OCI-LY1 (cell line): ENCODE data around the gene ST6GAL1.
A peak's percentile ranks its signal among the peaks of the same experiment; 100 is the strongest.
"Not testable (repeated sequence)": the region's sequence is repeated elsewhere in the genome, so short reads cannot be mapped to it uniquely, and the experiment has no call there.

ENCODE experiments used
- H2AFZ ChIP-seq: fragments of 200-600 bp; sonication (generic), shearing (Covaris generic); 2 replicates; pipeline ENCODE4 v1.6.0; 2014; ENCODE audit warnings: antibody characterized with exemption, mild to moderate bottlenecking, low read length
- H3F3A ChIP-seq: fragments of 200-600 bp; sonication (generic), shearing (Covaris generic); 2 replicates; pipeline ENCODE4 v1.6.0; 2014; ENCODE audit warnings: mild to moderate bottlenecking, antibody characterized with exemption, low read length, moderate library complexity; ENCODE audit not compliant: insufficient read depth
- H3K27ac ChIP-seq: fragments of 200-600 bp; sonication (generic); 2 replicates; pipeline ENCODE4 v1.5.1; 2014; ENCODE audit warnings: low read length, mixed run types, mild to moderate bottlenecking, low read depth; ENCODE audit not compliant: poor library complexity, severe bottlenecking
- H3K27me3 ChIP-seq: fragments of 200-600 bp; sonication (generic); 2 replicates; pipeline ENCODE4 v1.6.0; 2014; ENCODE audit warnings: antibody characterized with exemption, mild to moderate bottlenecking, low read length, moderate library complexity; ENCODE audit not compliant: insufficient read depth
- H3K36me3 ChIP-seq: fragments of 200-600 bp; sonication (generic); 2 replicates; pipeline ENCODE4 v1.6.1; 2014; ENCODE audit warnings: mild to moderate bottlenecking, antibody characterized with exemption, low read length, moderate library complexity, mixed read lengths; ENCODE audit not compliant: insufficient read depth
- H3K4me1 ChIP-seq: fragments of 200-600 bp; sonication (generic); 2 replicates; pipeline ENCODE4 v1.5.1; 2014; ENCODE audit warnings: mild to moderate bottlenecking, low read length, moderate library complexity; ENCODE audit not compliant: insufficient read depth, severe bottlenecking
- H3K4me2 ChIP-seq: fragments of 200-600 bp; sonication (generic), shearing (Covaris generic); 2 replicates; pipeline ENCODE4 v1.6.1; 2014; ENCODE audit warnings: low read length
- H3K4me3 ChIP-seq: fragments of 200-600 bp; sonication (generic); 2 replicates; pipeline ENCODE4 v1.5.1; 2014; ENCODE audit warnings: low read length, low read depth, mild to moderate bottlenecking, mixed read lengths; ENCODE audit not compliant: poor library complexity, severe bottlenecking
- H3K79me2 ChIP-seq: fragments of 200-600 bp; shearing (Covaris generic); 2 replicates; pipeline ENCODE4 v1.6.1; 2016; ENCODE audit warnings: mixed run types, low read length, mixed read lengths; ENCODE audit not compliant: insufficient read depth
- H3K9ac ChIP-seq: fragments of 200-600 bp; sonication (generic), shearing (Covaris generic); 2 replicates; pipeline ENCODE4 v1.6.1; 2014; ENCODE audit warnings: mild to moderate bottlenecking, low read length, mixed read lengths
- H3K9me2 ChIP-seq: fragments of 200-600 bp; sonication (generic), shearing (Covaris generic); 2 replicates; pipeline ENCODE4 v1.6.1; 2014; ENCODE audit warnings: low read depth, mild to moderate bottlenecking, low read length, mixed read lengths
- H3K9me3 ChIP-seq: fragments of 200-600 bp; shearing (Covaris generic); 2 replicates; pipeline ENCODE4 v1.6.1; 2014; ENCODE audit warnings: low read length, mixed read lengths
- H4K20me1 ChIP-seq: fragments of 200-600 bp; sonication (generic), shearing (Covaris generic); 2 replicates; pipeline ENCODE4 v1.6.0; 2016; ENCODE audit warnings: mild to moderate bottlenecking, low read length; ENCODE audit not compliant: insufficient read depth
- EZH2 ChIP-seq: fragments of 200-600 bp; sonication (generic), shearing (Covaris generic); IDR thresholded peaks from 2 replicates; pipeline ENCODE4 v1.8.0; 2017; ENCODE audit warnings: borderline replicate concordance, mixed run types, mild to moderate bottlenecking, antibody characterized with exemption, low read length, moderate library complexity, mixed read lengths
- TF ChIP-seq, protein P1 (sequence below): fragments of 200-600 bp; sonication (generic), shearing (Covaris generic); IDR thresholded peaks from 2 replicates; pipeline ENCODE4 v1.5.1; 2017; ENCODE audit warnings: mild to moderate bottlenecking, antibody characterized with exemption, low read length, moderate library complexity, mixed read lengths

The ST6GAL1 gene

DNA sequence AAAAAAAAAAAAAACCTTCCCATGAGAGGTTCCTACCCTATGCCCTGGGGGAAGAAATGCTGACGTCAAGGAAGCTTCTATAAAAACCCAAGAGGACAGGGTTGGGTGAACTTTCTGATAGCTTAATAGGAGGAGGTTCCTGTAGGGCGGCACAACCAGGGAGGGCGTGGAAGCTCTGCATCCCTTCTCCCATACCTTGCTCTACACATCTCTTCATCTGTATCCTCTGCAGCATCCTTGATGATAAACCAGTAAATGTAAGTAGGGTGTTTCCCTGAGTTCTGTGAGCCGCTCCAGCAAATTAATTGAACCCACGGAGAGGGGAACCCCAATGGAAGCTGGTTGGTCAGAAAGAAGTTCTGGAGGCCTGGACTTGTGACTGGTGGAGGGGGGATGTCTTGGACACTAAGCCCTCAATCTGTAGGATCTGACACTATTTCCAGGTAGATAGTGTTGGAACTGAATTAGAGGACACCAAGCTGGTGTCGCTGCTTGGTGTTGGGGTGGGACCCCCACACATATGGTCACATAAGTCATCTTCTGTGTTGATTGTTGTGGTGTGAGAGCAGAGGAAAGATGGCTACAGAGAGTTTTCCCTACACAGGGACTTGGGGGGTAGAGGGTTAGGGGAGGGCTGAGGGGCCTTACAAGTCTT lies 91.5 kb downstream of the ST6GAL1 start:
- Histone ChIP-seq H3F3A (0 out of 2 replicates have a peak, but pooled peaks cover 17% of the 10 kb centered on the region), H2AFZ (no peak overlapping the region), H3K4me1 (peaks cover 95% of the 10 kb centered on the region), H3K9me3 (no peaks in the 10 kb centered on the region), H3K4me2 (peak overlapping the region; percentile 91), H3K9me2 (no peaks in the 10 kb centered on the region), H3K4me3 (peak overlapping the region; percentile 75), H3K27me3 (no peaks in the 10 kb centered on the region), H3K9ac (peak overlapping the region; percentile 89), H3K27ac (peak overlapping the region; percentile 96), H4K20me1 (no peaks in the 10 kb centered on the region), H3K79me2 (peaks cover 27% of the 10 kb centered on the region), H3K36me3 (peaks cover 26% of the 10 kb centered on the region)
- no peak for TF ChIP-seq EZH2
- TF ChIP-seq, protein P1, sequence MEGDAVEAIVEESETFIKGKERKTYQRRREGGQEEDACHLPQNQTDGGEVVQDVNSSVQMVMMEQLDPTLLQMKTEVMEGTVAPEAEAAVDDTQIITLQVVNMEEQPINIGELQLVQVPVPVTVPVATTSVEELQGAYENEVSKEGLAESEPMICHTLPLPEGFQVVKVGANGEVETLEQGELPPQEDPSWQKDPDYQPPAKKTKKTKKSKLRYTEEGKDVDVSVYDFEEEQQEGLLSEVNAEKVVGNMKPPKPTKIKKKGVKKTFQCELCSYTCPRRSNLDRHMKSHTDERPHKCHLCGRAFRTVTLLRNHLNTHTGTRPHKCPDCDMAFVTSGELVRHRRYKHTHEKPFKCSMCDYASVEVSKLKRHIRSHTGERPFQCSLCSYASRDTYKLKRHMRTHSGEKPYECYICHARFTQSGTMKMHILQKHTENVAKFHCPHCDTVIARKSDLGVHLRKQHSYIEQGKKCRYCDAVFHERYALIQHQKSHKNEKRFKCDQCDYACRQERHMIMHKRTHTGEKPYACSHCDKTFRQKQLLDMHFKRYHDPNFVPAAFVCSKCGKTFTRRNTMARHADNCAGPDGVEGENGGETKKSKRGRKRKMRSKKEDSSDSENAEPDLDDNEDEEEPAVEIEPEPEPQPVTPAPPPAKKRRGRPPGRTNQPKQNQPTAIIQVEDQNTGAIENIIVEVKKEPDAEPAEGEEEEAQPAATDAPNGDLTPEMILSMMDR = no peak; the same call in 1 of the 2 replicates

DNA sequence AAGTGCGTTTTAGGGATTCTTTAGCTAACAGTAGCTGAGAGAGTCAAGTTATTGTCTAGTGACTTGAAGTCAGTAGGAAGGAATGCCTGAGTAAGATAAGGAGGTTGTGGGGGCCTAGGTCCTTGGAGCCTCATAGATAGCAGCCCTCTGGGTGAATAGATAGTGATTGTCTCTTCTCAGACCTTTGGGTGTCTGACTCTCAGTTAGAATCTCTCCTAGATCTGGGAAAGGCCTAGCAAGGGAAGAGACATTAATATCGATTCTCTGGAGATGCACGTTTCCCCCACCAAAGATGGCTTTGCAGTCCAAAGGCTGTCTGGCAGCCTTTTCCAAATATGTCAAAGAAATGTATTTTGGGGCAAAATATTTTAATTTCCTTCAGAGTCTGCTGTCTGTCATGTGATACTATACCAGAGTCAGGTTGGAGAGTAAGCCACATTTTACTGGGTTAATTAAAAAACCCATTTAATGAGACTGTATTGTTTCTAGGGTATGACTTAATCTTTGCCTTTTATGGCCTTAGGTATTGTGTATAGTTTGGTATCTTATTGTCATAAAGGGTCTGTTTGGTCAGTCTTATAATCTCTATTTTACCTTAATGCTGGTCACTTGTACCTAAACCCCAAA lies 92.2 kb downstream of the ST6GAL1 start:
- Histone ChIP-seq H4K20me1 (no peaks in the 10 kb centered on the region), H3K4me3 (peak overlapping the region; percentile 75), H3K4me1 (peaks cover 95% of the 10 kb centered on the region), H3K9me3 (no peaks in the 10 kb centered on the region), H3K9ac (peak overlapping the region; percentile 89), H3K27ac (peak overlapping the region; percentile 96), H3K36me3 (peaks cover 26% of the 10 kb centered on the region), H3K4me2 (peak overlapping the region; percentile 91), H3K79me2 (peaks cover 33% of the 10 kb centered on the region), H3K27me3 (no peaks in the 10 kb centered on the region), H3F3A (0 out of 2 replicates have a peak, but pooled peaks cover 14% of the 10 kb centered on the region), H3K9me2 (no peaks in the 10 kb centered on the region), H2AFZ (no peak overlapping the region)
- TF ChIP-seq, protein P1 = no peak
- no peak for TF ChIP-seq EZH2

DNA sequence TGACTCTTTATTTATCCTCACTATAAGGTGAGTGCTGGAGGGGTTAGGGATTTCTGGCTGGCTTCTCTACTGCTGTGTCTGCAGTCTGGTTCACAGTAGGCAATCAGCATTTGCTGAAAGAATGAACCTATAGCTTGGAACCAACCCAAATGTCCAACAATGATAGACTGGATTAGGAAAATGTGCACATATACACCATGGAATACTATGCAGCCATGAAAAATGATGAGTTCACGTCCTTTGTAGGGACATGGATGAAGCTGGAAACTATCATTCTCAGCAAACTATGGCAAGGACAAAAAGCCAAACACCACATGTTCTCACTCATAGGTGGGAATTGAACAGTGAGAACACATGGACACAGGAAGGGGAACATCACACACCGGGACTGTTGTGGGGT lies 93.0 kb downstream of the ST6GAL1 start:
- not testable (repeated sequence) for H3K9me2 ChIP-seq, H2AFZ ChIP-seq, H3K9me3 ChIP-seq, H4K20me1 ChIP-seq, H3K27me3 ChIP-seq
- peak overlapping the region; percentile 96 for H3K27ac ChIP-seq
- H3K36me3 ChIP-seq = peaks cover 26% of the 10 kb centered on the region
- 0 out of 2 replicates have a peak, but pooled peaks cover 14% of the 10 kb centered on the region for H3F3A ChIP-seq
- peaks cover 95% of the 10 kb centered on the region for H3K4me1 ChIP-seq
- H3K9ac ChIP-seq = peak overlapping the region; percentile 89
- peak overlapping the region; percentile 75 for H3K4me3 ChIP-seq
- peak overlapping the region; percentile 91 for H3K4me2 ChIP-seq
- peaks cover 41% of the 10 kb centered on the region for H3K79me2 ChIP-seq
